GM19452 (cell line): Measurements from ENCODE around the gene VEZF1.

ENCODE experiments used
- ATAC-seq: cut with Tn5 transposase; IDR thresholded peaks from one replicate; pipeline ENCODE4 v1.9.1; 2021; ENCODE audit not compliant: unreplicated experiment

VEZF1 gene

DNA sequence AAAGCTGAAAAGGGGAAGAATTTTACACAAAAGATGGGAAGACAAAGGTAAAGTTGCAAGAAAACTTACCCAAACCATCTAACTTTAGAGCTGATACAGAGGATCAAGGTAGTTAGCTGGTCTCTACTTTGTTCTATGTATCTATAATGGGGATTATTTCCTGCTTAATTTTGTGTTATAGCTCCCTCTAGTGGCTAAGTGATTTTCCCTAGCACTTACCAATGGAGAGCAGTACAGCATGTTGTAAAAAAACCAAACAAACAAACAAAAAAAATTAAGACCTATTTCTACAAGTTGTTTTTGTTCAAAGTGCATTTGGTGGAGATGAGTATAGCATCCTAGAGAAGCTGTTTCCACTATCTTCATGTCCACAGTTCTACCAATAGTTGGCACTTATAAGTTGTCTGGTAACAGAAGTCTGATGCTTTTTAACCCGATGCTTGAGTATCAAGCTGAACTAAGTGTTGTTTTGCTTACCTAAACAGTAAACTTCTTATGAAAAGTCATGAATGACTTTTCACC is 11.5 kb upstream of the VEZF1 start:
- peak; percentile 56 for ATAC-seq

DNA sequence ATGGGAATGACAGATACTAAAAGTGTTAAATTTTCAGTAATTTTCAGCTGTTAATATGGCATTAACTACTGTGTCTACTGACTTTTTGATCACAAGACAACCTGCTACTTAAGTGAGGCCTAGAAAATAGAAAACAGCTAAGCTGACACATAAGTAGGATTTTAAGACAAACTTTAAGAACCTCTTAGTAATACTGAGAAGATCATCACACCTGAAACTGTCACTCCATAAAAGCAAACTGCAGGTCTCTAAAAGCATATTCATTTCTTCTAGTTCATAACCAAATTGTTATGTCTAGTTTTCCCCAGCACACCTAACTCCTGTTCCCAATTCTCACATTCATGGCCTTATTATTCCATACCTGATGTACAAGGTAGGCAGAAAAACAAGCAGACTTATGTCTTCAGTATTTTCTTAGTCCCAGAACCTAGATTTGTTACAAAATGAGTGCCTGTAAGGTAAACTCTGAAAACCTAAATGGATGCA is 11.0 kb upstream of the VEZF1 start:
- ATAC-seq: no peak

DNA sequence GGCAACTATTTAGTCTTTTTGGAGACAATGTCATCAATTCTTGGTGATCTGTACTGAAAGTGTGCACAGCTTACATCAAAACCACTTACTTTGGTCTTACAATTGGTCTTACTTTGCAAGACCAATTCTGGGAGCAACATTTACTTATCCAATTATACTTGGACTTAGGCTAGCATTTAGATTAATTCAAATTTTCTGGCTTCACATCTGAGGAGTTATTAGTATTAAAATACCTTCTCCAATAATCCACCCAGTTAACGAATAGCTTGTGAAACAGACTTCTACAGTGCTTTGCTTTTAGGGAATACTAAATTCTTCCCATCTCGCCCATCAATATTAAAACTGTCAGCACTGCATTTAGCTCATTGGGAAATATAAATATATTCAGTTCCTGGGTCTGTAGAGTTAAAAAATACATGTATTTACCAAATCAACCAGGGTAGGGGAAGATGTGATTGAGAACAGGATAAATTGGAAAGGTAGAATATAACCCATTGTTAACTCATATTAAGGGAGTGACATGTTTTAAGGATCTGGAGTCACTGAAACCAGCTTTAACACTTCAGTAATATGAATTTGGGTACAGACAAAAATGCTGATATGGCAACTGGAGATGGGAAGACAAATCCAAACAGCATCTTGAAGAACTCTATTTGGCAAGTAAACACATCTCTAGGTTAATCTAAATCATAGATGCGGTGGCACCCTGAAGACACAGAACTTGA is 9.2 kb upstream of the VEZF1 start:
- ATAC-seq: no peak

DNA sequence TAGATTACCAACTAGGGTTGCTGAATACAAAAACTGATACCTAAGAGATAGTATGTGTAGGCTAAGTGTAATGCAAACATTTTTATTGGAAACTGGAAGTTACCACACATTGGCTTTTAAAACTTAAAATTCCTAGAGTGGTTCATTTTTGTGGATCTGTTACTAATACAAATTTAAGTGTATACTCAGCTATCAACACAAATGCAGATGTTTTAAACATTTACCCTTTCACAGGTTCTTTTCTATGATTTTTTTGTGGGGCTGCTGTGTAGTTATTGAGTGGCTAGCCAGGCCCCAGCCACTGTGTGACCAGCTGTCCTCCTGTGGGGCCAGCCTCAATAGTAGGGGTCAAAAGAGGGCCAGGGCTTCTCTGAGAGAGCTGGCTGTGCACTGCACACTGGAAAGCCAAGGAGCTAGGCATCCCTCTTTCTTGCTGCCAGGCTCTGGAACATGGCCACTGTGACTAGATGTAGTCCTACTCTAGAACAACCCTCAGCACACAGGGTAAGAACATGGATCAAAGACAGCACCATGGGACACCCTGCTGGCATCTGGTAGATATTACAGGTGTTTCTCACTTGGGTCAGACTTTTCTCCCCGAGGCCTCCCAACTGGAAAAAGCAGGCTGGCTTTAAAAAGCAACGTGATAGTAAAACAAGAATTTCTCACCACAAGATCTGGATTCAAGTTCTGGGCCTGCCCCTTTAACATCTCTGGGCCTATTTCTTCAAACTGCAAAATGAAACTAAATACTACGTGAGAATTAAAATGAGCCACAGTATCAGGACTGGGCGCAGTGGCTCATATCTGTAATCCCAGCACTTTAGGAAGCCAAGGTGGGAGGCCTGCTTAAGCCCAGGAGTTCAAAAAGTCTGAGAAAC is 7.3 kb upstream of the VEZF1 start:
- ATAC-seq: peak; percentile 70

DNA sequence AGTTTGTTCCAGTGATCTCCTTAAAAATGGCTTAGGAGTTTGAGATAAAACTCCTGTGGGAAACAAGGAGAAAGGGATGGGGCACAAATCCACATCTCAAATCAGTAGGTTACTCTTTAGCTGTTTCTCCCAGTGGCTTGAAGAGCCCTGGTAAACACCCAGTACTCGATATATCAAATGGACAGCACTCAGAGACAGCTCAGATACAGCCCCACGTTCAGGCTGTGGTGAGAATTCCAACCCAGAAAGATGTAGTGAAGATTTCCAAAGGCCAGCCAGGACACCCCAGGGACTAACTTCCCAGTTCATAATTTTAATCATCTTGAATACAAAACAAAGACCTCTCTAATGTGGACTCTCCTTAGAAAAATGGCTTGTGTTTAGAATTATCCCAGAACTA is 6.4 kb upstream of the VEZF1 start:
- ATAC-seq: no peak

DNA sequence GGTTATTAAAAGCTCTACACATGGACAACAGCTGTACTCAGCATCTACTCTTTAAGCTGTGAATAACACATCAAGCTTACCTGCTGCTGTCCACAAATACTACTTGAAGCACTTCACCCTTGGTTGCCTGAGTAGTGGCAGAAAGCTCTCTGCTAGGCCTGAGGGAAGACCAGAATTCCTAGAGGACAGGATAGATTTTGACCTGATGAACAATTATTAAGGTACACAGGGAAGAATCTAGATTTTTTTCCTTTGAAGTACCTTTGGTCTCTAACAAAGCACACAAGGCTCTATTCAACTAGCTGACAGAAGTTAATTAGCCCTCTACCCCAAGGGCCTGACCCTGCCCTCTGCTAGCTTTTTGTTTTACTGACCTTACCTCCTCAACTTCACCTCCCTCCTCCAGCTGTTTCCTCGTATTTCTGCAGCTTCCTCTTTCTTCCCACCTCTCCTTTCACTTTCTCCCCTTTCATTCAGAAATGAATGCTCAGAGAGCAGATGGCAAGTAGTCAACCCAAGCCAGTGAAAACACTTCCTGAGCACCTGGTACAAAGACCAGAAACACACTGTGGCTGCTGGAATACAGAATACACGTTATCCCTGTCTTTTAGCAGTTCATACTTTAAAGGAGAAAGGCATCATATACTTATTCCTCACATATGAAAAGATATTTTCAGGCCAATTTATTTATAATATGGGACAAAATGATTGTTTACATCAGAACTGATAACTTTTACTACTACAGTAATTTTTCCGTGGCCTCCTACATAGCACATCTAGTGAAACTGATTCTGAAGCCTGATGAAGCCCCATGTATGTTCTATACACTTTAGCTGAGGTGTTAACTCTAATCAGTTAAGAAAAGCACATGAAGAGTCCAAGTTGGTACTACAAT is 5.7 kb upstream of the VEZF1 start:
- ATAC-seq: no peak

DNA sequence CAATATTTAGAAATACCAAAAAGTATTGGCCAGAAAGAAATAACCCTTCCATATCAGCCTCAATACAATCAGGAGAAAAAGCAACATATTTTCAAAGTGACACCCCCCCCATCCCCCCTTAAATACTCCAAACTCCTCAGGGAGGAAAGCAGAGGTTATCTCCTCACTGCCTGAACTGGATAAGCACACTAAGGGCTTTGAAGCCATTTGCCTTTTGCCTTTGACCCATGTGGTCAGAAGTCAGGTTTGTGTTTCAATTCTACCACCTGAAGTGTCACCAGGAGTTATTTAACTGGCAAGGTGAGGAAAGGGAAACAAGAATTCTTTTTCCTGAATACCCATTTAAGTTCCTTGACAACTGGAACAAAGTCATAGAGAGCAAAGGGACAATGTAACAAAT is 3.5 kb upstream of the VEZF1 start:
- no peak for ATAC-seq

DNA sequence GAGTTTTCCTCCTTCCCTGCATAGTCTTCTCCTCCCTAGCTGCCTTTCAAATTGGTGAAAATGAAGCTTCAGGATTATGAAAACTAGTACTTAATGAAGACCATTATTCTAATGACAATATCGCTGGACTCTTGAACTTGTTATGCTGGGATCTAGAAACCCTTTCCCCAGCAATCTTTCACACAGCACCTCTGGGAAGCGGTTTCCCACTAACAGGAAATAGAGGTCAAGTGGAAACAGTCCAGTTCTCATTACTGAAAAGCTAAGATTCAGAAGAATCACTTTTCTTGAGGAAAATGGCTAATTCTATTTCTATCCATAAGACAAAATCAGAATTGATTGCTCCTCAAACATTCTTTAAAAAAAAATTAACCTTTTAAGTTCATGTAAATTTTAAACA is 2.0 kb upstream of the VEZF1 start:
- ATAC-seq: no peak

DNA sequence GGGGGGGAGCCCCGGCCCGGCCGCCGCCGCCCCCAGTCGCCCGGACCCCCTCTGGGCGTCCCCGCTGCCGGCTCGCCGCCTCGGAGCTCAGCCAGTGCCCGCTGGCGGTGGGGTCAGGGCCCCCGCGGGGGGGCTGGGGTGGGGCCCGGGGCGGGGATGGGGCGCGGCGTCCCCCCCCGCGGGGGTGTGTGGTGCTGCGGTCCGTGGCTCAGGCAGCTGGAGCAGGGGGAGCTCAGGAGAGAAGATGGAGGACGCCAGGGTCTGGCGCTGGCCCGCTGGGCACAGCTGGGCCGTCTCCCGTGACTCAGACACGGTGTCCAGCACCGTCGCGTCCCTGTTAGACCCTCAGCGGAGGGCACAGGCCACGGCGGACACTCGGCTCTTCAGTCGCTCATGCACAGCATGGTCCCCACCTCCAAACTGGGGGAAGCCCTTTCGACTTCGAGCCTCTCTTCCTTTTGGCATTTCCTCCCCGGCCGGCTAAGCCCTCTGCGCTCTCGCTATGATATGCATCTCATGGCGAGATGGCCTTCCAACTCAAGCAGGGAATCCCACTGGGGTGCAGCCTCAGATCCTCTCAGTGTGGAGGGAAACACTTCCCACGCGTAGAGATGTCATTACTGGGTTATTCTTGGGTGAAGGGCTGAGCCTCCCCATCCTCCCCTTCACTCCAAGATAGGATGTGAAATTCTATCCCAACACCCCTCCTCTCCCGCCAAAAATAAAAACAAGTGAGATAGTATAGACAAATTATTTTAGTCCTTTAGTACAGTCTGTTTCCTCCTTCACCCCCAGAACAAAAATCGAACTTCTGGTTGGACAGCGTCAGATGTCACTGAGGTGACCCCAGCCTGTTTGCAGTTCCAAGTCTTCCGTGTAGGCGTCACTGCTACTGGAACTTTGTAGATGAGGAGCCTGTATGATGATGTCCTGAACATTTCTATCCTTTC is 522 bp upstream of the VEZF1 start:
- peak; percentile 76 for ATAC-seq

DNA sequence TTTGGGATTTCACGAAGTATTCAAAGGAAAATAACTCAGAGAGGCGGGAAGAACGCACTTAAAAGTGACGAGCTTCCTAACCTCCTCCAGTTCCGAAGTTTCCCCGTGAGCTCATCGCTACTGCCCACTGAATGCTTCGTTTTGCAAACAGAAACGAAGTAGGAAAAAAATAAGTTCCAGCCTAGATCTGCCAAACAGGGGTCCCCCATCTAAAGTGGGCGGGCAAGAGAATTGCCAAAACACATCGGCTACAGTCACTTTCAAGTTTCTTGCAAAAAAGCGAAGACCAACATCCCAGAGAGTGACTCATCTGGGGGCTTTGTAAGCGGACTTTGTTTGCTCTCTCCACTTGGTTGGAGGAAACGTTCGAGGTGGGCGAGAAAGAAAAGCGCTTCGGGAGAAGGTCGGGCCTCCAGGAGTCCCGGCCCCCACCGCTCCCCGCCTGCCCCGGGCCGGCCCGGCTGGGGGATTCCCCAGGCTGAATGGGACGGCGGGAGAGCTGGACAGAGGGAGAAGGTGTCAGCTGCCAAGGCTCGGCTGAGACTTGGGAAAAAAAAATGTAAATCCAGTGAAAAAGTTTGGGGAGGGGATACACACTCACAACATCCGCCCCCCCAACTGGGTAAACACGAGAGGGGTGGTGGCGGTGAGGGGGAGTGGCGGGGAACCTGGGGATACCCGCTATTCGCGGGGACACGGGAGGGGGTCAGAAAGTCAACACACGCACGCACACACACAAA is 1.0 kb downstream of the VEZF1 start:
- ATAC-seq: no peak

DNA sequence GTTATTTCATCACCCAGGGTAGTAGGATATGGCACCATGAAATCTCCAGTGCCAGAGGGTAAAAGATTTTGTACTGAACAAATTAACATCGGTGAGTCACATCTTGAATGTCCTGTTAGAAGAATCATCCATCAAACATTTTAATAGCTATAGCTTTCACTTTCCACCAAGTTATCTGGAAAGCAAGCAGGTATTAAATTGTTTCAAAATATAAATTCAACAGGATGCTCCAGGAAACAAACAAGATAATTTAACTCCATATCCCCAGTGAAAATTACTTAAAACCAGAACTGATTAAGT is 2.4 kb downstream of the VEZF1 start:
- no peak for ATAC-seq

DNA sequence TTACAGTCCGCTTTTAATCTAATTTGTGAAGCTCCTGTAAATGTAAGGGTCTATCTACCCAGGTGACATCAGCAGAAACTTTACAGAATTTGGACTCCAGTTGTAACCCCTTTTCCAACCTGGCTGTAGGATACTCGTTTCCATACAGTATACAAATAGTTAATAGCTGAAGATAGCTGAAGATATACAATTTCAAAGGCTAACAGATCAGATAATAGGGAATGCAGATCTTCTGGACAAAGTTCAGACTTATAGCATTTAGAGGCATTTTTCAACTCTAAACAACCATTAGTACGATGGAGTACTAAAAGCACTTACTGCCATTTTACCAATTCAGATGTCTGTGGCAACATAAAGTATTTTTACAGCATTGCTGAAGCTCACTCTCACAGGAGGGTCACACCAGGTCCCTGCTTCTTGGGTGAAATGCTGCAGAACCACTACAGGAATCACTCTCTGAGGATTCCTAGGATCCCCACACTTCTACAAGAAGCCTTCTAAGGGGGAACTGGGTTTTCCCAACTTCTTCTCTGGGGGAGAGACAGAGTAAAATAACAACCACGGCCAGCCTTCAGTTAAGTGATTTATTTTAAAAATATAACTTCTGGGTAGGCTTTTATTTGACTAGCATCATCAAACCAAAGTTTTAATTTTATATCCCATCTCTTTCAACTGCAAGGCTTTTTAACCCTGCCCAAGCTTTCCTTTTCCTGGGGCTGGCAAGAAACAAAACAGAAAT is 2.9 kb downstream of the VEZF1 start:
- ATAC-seq: no peak

DNA sequence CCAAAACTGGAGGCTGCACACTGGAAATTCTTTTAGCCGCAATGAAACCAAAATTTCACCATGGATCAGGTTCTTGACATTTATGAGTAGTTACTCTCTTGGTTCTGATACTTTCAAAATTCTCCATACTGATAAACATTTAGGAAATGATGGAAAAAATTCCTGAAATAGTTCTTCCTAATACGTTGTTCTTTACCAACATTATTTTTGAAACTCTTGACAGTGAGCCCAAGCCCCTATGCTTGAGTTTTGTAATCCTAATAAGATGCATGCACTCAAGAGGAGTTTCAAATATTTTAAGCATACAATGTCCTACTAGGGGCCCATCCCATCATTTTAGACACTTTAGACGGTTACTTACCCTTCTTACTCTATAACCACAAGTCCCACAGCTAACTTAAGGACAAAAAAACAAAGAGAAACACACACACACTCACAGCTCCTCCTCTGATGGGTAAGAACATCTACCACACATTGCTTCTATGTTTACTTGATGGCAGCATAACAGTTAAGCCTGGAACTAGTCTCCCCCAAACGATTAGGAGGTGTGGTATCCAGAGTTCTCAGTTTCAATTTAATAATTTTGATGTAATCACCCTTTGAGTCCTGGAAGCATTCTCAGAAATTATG is 3.7 kb downstream of the VEZF1 start:
- ATAC-seq: no peak

DNA sequence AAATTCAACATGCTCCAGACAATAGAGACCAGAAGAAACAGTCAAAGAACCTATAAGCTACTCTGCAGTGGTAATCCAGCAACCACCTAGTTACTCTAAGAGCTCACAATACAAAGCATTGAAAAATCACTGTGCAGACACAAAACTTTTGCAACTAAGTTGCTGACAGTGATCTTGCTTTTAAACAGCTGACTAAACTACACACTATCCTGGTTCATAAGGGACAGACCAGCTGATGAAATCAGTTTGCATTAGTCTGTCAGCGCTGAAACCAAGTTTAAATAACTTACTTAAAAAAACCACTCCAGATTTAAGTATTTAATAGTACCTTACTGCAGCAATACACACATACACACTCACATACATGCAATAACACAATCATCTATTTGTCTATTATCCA is 4.6 kb downstream of the VEZF1 start:
- no peak for ATAC-seq

DNA sequence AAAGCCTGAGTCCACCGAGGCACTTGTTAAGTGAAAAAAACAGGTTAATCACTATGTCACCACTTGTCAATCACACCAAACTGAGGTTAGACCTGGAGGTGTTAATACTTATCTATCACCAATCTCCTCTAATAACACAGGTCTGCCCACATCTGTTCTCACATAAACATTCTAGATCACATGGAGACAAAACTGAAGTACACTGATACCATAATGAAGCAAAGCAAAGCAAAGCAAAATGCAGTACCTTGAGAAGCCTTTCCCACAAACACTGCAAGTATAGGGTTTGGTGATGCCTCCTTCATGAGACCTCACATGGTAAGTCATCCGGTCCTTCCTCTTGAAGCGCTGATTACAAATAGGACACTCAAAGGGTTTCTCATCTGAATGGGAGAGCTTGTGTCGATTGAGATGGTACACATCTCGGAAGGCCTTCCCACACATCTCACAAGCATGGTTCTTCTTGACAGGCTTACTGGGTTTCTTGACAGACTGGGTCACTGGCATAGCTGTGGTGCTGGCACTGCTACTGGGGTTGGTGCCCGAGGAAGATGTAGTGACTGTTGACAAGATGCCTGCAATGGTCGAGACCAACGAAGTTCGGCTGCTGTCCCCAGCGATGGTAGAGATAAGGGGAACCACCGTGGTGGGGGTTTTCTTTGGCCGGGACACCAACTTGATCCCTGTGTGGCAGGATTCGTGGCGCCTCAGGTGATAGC is 5.4 kb downstream of the VEZF1 start:
- no peak for ATAC-seq

DNA sequence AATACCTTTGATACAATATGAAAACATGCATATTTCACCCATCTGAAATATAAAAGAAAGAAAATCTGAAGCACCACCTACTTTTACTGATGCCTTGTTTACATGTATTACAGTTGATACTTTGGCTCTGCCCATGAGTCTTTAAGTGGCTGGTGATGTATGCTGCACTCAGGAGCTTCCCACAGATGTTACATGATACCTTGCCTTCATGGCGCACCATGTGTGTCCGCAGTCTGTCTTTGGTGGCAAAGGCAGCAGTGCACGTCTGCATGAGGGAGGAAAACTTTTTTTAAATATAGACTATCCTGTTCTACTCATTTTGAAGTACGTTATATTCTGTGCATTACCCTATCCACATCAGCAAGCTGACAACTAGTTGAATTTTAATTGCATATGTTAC is 7.5 kb downstream of the VEZF1 start:
- ATAC-seq: no peak

DNA sequence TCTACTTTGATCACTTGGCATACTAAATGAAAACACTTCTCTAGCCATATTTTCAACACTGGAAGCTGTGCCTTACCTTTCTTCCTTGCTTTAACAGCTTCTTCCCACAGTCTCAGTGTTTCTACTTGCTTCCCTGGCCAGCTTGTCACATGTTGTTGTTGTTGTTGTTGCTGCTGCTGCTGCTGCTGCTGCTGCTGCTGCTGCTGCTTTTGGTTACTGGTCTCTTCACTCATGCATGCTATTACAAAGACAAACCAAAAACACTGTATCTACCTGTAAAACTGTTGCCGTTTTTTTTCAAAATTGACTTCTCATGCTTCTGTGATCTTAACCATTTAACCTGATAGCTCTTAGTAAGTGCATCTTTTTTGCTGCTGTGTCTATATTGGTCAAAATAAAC is 9.0 kb downstream of the VEZF1 start:
- no peak for ATAC-seq

DNA sequence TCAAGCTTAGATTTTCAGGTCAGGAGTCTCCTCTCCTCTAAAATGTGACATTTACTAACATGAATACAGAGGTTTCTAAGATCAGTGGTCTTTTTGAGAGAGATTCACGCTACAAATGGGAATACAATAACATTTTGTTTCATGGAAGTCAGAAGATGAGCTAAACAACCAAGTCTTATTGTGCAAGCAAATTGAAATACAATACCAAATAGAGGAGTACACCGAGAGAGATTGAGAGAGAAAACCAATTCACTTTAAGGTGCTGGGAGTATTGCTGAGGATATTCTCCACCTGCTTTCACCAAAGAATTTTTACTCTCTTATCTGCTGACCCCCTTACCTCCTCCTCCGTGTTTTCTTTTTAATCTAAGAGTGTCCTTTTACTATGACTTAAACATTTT is 11.5 kb downstream of the VEZF1 start:
- no peak for ATAC-seq
